ENCODE measurements around the gene RHEX.

DNA sequence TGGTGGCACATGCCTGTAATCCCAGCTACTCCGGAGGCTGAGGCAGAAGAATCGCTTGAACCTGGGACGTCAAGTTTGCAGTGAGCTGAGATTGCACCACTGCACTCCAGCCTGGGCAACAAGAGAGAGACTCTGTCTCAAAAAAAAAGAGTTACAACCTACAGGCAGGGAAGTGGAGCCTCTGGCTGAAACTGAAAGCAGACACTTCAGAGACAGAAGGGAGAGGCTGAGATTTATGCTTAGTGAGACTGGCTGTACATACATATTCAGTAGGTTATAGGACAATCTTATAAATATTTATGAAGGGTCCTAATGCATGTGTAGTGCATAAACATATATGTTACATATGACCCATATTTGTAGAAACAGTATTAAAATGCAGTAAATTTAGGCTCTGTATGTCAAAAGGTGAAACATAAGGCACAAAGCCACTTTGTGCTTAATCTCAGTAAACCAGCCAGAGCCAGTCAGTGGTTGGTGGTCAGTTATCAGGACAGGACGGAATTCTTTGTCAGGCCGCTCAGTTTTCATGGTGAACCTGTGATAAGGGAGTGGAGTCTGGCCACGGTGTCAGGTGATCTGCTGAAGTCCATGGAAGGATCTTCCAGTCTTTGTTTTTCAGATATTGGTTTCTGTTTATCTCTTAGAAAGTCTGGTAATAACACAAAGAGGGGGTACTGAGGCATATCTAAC, 13.7 kb downstream of the RHEX start:
- TF ChIP-seq, protein P1, sequence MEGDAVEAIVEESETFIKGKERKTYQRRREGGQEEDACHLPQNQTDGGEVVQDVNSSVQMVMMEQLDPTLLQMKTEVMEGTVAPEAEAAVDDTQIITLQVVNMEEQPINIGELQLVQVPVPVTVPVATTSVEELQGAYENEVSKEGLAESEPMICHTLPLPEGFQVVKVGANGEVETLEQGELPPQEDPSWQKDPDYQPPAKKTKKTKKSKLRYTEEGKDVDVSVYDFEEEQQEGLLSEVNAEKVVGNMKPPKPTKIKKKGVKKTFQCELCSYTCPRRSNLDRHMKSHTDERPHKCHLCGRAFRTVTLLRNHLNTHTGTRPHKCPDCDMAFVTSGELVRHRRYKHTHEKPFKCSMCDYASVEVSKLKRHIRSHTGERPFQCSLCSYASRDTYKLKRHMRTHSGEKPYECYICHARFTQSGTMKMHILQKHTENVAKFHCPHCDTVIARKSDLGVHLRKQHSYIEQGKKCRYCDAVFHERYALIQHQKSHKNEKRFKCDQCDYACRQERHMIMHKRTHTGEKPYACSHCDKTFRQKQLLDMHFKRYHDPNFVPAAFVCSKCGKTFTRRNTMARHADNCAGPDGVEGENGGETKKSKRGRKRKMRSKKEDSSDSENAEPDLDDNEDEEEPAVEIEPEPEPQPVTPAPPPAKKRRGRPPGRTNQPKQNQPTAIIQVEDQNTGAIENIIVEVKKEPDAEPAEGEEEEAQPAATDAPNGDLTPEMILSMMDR (IDR thresholded peaks at IDR 0.05; ENCODE audit: low read depth, low read length) = no peak
- no peak for TF ChIP-seq EZH2phosphoT487 (IDR thresholded peaks at IDR 0.05; ENCODE audit: low read depth)

Data from OCI-LY3 (cell line).